ENCODE measurements around the gene DNAJC6.

Gene DNAJC6

DNA sequence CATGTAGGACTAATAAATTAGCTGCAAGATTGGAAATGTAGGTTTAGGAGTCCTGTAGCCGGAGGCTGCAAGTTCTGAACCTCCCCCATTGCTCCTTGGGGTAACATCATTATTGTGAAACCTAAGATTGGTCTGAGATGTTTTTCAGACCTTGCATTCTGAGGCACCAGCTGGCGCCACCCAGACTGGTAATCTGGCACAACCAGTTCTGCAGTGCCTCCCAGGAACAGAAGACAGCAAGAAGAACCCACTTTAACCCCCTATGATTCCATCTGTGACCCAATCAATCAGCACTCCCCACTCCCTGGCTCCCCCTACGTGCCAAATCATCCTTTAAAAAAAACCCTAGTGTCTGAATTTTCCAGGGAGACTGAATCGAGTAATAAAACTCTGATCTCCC is 11.6 kb upstream of the DNAJC6 start:
- no peak for DNase-seq

DNA sequence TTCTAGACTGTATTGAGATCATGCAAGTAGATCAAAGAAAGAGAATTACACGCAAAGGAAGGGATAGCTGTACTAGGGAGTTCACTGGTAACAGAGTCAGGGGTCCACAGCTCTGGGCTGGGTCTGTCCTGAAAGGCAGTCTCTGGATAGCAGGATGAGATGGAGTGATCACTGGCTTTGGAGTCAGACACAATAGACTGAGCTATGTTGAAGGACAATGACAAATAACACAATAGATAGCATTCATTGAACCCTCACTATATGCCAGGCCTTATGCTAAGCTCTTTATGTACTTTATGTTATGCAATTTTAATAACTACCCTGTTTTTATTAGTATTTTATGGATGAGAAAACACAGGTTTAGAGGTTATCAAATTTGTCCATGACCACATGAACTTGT is 10.0 kb upstream of the DNAJC6 start:
- no peak for DNase-seq

DNA sequence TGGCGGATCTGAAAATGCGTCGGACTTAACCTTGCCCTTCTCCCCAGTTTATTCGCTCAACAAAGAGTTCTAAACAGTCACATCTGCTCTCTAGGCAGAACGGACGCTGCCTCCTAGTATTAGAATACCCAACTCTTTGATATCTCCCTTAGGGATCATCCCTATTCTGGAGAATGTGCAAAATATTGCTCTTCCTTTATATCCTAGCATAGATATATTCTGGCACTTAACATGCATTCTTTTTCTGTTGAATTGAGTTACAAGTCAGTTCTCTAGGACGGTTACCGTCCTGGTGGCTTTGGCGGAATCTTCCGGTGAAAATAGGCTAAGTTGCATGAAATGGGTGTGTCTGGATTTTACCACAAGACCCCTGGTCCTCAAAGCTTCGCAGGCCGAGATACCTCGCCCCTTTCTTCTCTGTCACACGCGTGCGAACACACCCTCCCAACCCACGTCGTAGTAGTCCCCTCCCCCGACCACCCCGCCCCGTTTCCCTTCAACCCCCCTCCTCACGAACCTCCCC is 501 bp upstream of the DNAJC6 start:
- no peak for DNase-seq

DNA sequence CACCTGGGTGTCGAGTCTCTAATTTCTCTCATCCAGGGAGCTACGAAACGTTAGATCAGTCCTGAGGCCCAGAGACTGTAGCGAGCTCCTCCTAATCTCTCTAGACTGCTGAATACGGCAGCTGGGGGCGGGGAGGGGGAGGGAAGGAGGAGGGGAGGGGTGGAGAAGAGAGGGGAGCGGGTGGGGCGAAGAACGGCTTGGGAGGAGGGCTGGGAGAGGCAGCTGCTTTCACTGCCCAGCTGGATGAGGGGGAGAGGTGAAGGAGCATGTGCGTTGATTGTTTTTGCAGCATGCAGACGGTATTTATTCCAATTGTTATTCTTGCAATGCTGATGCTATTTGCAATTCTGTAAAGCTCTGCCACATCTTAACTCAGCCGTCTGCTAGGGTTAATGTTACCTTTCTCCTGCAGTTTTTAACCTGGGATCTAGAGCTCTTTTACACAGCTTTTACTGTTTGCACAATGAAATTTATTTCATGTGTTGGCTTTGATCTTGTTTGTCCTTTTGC is 790 bp downstream of the DNAJC6 start:
- DNase-seq: no peak

DNA sequence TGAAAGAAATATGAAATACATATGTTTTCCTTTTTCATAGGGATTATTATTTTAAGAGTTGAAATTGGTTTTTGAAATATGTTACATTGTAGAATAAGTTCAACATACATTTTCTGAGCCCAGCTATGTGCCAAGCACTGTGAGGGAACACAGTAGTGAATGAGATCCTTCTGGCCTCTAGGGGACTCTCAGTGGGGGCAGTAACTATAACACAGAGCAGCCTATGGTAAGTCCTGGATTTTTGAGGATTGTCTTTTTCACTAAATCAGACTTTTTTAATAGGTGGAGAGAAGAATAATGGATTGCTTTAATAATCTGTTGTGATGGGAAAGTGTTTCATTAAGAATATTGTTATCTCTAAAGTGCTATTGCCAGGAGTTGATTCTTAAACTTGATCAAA is 2.4 kb downstream of the DNAJC6 start:
- no peak for DNase-seq

DNA sequence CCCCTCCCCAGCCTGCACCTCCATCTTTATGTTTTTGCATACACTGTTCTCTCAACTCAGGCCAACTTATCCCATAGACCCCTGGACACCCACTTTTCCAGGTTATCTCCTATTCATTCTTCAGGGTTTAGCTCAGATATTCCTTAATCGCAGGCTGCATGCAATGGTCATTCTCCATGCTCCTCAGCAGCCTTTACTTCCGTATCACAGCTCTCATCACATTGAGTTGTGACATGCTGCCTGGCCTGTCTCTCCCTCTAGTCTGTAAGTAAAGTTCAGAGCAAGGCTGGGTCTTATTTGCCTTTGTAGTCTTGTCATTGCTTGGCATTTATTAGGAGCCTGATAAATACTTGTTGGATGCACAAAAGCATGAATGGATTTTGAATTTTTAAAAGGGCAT is 6.9 kb downstream of the DNAJC6 start:
- no peak for DNase-seq

DNA sequence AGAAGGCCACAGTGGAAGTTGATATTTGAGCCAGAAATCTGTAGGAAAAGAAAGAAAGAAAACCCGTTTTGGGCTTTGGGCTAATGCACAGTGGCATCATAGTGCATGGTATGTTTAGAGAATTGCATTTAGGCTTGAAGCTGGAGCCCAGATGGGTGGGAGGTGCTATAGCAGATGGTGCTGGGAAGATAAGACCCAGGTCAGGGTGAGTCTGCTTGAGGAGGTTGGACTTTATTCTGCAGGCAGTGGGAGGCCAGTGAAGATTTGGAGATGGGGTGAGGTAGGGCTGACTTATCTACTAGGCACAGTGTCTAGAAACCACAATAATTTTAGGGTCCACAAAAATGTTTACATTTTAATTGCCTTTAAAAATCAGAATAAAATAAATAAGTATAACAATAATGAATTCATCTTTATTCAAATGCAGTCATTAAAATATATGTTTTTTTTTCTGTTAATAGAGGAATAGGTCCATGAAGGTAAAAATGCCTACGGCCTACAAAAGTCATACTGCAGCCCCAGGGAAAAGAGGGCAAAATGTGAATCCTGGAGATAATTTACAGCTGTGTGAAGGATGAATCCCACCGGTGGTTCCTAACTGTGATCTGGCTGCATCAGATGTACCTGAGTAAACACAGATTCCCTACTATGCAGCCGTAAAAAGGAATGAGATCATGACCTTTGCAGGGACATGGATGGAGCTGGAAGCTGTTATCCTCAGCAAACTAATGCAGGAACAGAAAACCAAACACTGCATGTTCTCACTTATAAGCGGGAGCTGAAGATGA is 8.7 kb downstream of the DNAJC6 start:
- no peak for DNase-seq

DNA sequence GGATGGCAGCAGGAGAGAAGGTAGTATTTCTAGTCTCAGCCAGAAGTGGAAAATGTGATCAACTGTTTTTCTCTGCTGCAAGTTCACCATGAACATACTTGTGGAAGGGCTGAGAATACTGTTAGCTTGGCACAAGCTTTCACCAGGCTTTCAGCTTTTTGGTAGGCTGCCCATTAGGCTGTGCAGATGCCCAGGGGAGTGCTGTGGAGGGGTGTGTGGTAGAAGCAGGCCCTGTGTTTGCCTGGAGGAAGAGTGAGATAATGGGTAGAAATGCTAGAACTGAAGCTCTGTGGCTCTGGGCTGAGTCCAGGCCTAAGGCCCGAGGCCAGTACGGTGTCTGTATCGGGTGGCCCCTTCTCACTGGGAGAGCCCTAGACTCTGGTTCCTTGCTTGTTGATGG is 9.8 kb downstream of the DNAJC6 start:
- no peak for DNase-seq

DNA sequence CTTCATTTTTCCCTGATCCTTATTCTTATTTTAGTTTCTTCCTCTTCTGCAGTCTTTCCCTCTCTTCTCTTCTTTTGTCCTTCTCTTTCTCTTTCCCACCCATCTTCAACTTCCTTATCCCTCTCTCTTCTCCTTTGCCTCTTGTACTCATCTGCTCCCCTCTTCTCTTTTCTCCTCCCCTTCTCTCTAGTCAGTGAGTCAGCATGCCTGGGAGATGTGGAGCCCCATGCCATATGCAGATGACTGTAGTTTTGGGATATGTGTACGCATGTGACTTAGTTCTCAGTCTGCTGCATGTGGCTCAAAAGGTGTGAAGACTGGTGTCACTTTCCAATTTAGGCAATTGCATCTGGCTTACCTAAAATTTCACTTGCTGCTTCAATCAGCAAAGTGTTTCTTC is 10.4 kb downstream of the DNAJC6 start:
- DNase-seq: no peak

DNA sequence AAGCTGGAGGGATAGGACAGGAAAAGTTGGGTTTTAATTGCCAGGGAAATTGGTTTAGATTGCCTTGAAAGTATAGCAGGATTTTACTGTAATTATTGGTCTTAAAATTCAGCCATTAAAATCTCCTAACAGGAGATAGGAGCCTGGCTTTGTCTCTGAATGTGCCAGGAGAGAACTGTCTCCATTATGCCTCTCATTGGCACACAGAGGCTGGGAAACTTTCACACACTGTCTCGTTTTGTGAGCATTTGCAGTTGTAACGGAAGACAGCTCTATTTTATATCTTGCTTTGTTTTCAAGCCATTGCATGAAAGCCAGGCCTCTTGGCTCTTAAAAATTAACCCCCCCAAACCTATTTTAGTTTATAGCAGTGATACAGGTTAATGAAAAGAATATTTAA is 12.5 kb downstream of the DNAJC6 start:
- no peak for DNase-seq

DNA sequence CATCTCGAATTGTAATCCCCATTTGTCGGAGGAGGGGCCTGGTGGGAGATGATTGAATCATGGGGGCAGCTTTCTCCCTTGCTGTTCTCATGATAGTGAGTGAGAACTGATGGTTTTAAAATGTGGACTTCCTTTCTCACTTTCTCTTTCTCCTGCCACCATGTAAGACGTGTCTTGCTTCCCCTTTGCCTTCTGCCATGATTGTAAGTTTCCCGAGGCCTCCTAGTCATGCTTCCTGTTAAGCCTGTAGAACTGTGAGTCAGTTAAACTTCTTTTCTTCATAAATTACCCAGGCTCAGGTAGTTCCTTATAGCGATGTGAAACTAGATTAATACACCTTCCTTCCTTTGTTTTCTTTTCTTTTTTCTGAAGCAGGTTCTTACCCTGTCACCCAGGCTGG is 13.9 kb downstream of the DNAJC6 start:
- no peak for DNase-seq

DNA sequence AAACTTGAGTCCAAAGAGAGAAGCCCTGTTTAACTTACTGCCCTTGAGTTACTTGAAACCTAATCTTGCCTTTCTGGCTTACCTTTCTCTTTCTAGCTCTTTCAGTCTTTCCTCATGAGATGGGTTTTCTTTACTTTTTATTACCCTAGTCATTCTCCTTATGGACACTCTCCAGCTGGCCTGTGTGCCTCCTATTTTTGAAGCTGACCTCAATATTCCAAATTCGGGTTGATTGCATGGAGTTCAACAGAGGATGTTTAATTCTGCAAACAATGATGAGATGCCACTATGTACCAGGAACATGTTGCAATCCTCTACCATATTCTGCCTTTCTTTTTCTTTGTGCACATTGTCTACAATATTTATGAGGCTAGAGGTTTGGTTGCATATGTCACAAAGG is 20.7 kb downstream of the DNAJC6 start:
- DNase-seq: no peak

DNA sequence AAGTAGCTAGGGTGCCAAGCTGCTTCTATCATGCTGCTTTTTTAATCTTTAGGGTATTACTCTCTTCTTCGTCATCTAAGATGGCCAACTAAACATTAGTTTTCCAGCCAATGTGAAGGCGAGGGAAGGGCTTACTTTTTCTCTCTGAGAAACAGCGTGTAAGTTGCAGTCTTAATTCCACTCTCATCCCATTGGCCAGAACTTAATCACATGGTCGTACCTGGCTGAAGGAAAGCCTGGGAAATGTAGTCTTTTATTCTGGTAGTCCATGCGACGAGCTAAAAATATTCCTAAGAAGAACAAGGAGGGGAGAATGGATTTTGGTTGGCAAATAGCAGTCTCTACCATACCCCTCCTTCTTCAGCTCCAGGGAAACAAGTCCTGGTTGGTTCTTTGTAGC is 21.5 kb downstream of the DNAJC6 start:
- no peak for DNase-seq

DNA sequence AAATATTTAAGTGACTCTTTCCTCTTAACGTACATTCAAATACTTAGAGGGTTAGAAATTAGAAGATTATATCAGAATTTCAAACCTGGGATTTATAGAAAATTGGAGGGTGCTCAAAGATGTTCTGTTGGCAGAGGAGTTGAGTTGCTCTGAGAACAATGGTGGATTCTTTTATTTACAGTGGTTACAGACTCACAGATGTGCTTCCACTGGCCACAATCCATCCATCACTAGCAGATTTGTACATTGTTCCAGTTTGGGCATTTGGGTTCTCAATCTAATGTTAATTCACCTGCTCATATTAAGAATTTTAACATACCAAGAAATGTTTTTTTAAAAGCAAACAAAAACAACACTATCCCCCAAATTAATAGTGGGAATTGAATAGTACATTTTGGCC is 23.5 kb downstream of the DNAJC6 start:
- no peak for DNase-seq

DNA sequence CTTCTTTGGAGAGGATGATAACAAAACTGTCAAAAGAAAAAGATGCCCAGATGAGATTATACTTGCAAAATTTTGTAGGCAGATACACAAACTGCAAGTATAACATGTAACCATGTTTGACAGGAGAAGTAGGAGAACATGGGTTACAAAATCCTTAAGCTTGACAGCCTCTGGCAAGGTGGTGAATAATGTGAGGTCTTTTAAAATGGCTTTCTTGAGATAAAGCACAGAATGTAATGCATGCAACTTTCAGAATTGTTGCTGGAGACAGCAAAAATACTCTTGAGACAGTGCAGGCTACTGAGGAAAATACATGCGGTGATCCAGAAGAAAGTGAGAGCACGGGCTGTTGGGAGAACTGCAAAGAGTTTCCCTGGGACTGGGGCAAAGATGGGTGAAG is 24.7 kb downstream of the DNAJC6 start:
- no peak for DNase-seq

DNA sequence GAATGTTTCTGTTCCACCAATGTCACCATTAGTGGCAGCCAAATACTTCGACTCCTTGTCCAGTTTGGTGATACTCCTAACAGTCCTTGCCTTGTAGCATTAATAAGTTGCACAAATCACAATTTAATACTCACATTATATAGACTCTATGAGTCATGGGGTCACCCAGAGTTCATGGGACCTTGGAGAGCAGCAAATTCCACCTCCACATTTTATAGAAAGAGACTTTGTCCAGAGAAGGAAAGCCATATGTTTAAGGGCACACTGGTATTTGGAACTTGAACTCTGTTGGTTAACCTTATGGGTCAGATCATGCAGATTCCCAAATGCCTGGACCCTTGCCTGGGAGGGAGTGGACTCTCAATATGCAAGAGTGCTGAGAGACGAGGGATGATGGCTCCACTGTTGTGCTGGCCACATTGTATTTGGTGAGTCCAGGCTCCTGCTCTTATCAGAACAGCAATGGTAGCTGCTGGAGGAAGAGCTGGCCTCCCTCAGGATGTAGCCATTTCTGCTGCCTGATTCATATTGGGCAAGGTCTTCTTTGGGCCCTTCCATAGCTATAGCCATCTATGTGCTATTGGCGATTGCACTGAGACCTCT is 30.6 kb downstream of the DNAJC6 start:
- DNase-seq: no peak

DNA sequence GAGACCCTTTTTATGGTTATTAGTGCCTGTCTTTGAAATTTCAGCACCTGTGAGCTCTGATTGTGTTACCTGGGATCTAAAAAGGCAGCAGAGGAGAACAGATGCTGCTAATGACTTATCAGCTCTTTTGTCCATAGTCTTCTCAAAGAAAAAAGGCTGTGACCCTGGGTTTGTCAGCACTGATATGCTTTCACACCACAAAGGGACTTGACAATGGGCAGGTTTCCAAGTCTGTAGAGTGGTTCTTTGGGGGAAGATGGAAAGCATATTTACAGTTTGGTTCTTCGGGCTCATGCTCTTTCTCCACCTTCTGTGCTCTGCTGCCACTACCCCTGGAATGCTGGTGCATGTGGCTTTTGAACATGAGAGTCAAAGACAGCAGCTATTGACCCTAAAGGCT is 32.0 kb downstream of the DNAJC6 start:
- DNase-seq: no peak

DNA sequence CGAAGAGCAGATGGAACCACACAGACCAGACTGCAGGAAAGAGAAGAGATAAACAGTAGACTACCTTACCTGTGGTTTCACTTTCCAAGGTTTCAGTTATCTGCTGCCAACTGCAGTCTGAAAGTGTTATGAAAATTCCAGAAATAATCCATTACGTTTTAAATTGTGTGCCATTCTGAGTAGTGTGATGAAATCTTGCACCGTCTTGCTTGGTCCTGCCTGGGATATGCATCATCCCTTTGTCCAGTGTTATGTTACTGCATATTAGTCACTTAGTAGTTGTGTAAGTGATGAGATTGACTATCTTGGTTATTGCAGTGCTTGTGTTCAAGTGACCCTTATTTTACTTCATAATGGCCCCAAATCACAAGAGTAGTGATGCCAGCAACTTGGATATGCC is 33.9 kb downstream of the DNAJC6 start:
- DNase-seq: no peak

DNA sequence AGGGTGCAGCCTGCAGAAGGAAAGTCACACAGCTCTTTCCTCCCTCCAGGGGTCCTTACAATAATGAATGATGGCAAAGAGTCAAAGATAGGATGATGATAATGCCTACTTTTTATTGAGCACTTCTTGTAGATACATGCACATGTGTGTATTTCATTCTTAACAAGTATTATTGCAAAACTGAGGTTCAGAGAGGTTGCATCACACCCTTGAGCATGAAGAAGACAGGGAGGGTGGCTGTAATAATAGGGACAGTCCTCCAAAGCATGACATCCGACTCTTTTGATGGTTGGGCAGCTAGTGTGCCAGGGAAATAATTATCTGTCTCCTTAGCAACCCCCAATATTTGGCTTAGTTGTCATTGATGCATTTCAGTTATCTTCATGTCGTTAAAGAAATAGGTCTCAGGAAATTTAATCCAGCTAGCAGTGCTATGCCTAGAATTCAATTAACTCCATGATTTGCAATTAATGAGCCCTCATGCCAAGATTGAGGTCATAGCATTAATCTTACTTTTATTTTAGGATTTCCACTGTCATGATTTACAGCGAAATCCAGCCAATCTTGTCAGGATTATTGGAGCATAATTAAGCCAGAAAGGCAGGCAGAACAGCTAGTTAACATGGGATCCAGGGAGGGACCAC is 35.0 kb downstream of the DNAJC6 start:
- DNase-seq: no peak

DNA sequence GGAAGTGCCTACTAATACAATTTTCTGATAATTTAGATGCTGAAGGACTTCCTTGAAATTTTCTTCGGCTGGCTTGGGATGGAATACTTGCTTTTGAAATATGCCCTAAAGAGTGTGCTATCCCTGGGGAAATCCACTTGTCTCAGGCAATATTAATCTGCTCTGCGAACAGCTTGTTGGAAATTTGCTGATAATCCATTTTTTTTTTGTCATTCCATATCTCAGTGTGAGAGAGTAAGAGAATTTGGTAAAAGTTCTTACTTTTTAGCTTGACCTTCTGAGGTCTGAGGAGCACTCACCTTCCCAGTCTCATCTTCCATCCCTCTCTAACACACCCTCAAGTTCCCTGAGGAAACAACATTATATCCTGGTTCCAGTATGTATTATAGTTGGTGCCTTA is 36.8 kb downstream of the DNAJC6 start:
- no peak for DNase-seq

DNA sequence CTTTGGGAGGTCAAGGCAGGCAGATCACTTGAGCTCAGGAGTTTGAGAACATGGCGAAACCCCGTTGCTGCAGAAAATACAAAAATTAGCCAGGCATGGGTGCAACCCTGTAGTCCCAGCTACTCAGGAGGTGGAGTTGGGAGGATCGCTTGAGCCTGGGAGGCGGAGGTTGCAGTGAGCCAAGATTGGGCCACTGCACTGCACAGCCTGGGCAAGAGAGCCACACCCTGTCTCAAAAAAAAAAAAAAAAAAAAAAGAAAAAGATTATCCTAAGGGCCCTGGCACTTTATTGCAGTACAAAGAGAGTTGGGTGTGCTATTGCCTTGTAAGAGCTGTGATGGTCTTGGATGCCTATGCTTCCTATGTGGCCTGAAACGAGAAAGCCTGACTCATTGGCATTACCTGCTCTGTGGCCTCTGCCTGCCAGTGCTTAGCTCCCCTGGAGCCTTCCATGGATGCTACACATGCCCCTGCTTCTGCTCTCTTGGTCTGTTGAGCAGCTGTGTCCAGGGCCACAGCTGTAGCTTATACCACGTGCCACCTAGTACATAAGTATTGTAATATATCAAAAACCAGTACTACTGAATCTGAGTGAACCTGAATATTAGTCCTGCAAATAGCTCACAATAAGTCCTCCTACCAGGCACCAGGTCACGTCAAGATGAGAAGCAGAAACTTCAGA is 45.8 kb downstream of the DNAJC6 start:
- DNase-seq: no peak

DNA sequence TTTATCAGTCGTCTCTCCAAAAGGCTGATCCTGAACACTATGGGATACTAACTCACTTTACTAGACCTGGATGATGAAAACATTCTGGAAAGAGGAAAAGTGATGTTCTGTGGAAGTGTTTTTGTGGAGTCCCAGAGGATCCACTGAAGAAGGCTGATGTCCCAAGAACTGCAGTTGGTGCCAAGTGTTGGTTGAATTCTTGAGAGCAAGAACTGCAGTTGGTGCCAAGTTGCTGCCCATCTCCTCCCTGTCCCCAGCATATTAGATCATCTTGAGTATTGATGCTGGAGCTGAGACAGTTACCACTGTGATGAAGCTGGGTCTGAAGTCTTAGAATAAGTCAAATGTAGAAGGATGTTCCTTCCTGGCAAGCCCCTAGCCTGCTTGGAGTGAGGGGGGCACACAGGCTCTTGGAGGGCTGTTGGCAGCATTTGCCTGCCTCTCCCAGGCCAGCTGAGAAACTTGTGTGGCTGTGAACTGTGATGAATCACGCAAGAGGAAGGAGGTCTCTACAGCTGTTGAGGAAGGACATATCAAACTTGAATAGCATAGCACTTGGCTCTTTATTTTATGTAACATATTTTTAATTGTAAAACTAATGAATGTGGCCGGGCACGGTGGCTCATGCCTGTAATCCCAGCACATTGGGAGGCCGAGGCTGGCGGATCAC is 48.1 kb downstream of the DNAJC6 start:
- no peak for DNase-seq

DNA sequence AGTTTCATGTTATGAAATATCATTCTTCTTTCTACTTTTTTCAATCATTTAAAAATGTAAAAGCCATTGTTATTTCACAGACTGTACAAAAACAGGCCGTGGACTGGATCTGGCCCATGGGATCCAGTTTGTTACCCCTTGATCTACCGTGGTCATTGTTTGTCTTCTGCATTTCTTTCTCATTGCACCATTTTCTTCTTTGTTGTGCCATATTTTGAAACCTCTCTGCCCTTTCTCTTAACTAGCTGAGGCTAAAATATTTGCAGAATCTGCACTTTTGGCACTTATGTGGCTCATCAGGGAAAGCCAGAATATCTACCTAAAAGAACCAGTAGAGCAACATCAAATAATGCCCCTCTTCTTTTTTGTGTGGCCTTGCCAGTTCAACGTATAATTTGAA is 50.5 kb downstream of the DNAJC6 start:
- no peak for DNase-seq

All from activated CD8-positive, alpha-beta memory T cell treated with anti-CD3 and anti-CD28 coated beads, Interleukin-2, amount 50 U/mL, for 4 hours (primary cell).